GM18951 (cell line): Measurements from ENCODE around the gene ERBB4.

Experiments
- POLR2A ChIP-seq: IDR thresholded peaks from 4 replicates; pipeline ENCODE4 v1.6.1; 2011; ENCODE audit warnings: mild to moderate bottlenecking; ENCODE audit not compliant: insufficient read length, insufficient read depth; ENCODE audit errors: extremely low read depth
- in situ Hi-C: fragments of 300-500 bp; cut with MboI; formaldehyde crosslinking; loops from one replicate; pipeline ENCODE4 v1.12.0; 2022; ENCODE audit warnings: low sequenced_read_pairs, mixed read lengths, inconsistent platforms; ENCODE audit not compliant: unreplicated experiment

ERBB4 gene

DNA sequence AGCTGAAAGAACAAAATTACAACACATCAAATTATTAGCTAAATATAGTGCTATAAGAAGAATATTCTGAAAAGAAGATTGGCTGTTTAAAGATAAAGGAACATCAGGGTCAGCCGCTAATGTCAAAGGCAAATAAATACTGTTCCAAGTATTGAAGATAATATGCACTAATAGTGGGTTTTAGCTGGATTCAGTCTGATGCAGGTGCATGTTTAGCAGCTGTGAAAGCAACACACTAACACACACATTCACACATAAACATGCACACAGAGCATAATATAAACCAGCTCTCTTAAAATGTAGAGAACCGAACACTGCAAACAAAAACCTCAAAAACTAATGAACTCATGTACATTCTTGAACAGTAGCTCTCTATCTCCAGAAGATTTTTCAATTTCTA lies 634.6 kb downstream of the ERBB4 start:
- in situ Hi-C loops = no loop called here
- TF ChIP-seq POLR2A = no peak

DNA sequence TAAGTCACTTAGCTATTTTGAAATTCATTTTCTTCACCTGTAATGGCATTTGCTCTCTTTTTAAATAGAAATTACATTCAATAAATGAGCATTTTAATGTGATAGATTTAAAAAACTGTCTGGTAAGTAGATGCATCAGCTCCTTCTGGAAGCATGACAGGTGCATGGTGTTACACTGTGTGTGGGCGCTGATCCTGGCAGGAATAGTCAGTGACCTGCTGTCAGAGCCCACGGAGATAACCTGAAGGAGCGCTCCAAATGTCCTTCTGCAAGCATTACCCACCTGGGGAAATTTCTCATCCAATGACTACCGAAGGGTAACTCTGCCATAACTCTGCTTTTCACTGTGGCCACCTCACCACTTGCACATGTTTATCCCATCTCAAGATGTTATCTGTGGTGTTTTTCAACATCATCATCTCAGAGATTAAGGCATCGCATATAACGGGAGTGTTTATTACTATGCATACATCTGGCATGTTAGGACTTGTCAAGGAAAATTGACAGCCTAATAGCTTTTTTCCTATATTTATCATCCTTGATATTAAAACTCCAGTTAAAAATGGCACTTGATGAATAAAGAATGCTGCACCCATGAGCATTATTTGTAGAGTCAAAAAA lies 637.3 kb downstream of the ERBB4 start:
- TF ChIP-seq POLR2A = no peak
- in situ Hi-C loops = no loop called here

DNA sequence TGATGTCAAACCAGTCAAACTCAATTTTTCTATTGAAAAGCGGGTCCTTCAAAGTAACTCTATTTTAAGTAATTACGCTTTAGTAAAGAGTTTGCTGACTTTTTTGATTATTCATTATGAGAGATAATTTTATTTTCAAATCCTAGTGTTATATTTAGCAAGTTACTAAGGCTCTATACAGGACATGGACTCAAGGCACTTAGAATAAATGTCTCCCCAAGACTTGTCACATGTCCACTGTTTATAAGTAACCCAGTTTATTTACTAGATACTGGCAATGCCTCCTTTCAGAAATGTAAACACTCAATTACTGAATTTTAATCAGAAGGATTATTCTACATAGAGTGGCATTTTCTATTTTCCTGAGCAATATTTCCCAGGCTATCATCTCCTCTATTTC lies 638.1 kb downstream of the ERBB4 start:
- in situ Hi-C loops = no loop called here
- TF ChIP-seq POLR2A = no peak

DNA sequence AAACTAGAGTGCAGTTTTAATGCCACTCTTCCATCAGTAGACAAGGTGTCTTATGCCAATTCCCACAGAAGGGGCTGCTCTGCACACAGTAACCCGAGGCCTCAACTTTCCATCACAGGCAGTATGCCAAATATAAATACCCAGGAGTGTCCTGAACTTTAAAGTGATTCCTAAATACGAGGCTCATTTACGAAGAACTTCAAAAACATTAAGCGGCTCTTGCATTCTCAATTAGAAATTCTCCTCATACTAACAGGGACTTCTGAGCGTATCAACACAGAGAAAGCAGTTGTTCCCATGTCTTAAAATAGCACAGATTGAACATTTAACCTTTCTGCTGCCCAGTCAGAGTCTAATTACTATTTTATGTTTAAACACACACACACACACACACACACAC lies 638.6 kb downstream of the ERBB4 start:
- TF ChIP-seq POLR2A = no peak
- in situ Hi-C loops = no loop called here

DNA sequence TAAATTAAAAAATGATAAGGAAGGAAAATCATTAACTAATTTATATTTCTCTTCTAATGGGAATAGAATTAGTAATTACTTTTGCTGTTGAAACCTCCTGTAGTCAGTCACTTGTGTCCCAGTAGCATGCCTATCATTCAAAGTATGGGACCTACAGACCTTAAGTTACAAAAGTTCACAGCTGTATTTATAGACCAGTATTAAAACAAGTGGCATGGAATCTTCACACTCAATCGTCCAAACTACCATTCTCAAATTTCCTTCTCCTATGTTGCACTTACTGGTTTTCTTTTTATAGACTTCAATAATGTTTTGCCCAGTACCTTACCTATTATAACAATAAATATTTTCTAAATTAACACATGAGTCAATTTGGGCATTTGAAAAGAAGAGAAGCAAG lies 639.9 kb downstream of the ERBB4 start:
- in situ Hi-C loops = no loop called here

DNA sequence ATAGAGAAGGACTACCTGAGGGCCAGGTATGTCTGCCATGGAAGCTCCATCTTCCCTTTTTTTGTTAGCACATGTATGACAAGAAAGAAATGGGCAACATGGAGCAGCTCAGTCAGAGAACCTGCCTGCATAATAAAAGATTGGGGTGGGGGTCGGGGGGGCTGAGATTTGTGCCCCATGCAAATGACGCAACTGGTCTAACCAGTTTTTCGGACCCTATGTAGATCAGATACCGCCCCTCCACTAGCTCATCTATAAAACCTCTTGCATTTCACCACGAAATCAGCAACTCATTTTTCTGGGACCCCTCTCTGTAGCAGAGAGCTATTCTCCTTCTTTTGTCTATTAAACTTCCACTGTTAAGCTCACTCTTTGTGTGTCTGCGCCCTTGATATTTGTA lies 657.2 kb downstream of the ERBB4 start:
- no peak for TF ChIP-seq POLR2A
- in situ Hi-C loops = no loop called here

More for the DNA sequence above, 639.9 kb downstream of the ERBB4 start:
- TF ChIP-seq POLR2A = no peak

DNA sequence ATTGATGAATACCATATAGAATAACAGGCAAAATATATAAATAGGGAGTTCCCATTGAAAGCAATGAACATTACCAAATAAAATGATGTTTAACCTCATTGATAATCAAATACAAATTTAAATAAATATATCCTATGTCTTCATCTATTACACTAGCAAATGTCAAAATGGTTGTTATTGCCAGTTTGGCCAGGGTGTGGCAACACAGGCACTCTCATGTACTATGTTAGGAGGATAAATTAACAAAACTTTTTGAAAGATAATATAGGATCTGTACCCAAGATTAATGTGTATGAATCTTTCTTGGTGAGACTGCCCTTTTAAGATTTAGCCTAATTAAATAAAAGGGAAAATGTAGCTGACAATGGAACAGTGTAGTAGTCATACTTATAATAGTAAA lies 659.3 kb downstream of the ERBB4 start:
- TF ChIP-seq POLR2A = no peak
- in situ Hi-C loops = no loop called here

DNA sequence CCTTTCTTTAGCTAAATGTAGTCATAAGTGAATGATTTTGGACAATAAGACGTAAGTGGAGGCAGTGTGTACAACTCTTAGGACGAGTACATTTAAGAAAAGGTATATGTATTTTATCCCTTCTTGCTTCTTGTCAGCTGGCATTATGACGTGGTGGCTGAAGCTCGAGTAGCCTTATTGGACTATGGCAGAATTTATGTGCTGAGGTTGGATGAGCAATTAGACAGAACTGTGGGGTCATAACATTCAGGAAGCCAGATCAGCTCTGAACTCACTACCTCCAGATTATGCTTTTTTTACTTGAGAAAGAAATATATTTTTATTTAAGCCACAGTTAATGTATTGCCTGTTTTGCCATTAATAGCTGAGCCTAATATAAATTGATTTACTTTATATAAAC lies 661.5 kb downstream of the ERBB4 start:
- no peak for TF ChIP-seq POLR2A
- in situ Hi-C loops = no loop called here

DNA sequence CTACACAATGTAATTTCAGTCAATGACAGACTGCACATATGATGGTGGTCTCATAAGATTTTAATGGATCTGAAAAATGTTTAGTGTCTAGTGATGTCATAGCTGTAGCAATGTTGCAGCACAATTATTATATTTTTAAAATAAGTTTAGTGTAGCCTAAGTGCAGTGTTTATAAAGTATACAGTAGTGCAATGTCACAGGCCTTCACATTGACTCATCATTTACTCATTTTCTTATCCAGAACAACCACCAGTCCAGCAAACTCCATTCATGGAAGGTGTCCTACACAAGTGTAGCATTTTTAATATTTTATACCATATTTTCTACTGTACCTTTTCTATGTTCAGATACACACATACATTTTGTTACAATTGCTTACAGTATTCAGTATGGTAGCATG lies 663.1 kb downstream of the ERBB4 start:
- in situ Hi-C loops = no loop called here
- TF ChIP-seq POLR2A = no peak

DNA sequence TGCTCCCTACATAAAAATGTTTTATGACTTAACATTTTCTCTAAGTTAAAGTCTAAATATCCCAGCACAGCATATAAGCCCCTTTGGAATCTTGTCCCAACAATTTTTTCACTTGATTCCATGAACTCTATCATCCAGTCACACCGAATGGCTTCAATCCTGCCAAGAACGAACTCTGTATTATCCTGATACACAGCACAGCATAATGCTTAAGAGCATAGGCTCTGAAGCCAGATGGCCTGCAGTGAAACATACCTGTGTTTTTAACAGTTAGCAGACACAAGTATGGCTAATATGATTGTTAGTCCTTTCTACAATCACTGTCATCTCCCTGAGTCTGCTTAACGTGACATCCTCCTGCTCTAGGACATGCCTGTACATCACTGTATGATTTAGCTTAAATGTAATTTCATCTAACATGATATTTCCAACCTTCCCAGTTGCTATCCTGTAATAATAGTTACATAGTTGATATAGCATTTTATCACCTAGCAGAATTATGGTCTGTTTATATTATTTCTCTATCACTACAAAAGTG lies 669.5 kb downstream of the ERBB4 start:
- no peak for TF ChIP-seq POLR2A
- in situ Hi-C loops = no loop called here

DNA sequence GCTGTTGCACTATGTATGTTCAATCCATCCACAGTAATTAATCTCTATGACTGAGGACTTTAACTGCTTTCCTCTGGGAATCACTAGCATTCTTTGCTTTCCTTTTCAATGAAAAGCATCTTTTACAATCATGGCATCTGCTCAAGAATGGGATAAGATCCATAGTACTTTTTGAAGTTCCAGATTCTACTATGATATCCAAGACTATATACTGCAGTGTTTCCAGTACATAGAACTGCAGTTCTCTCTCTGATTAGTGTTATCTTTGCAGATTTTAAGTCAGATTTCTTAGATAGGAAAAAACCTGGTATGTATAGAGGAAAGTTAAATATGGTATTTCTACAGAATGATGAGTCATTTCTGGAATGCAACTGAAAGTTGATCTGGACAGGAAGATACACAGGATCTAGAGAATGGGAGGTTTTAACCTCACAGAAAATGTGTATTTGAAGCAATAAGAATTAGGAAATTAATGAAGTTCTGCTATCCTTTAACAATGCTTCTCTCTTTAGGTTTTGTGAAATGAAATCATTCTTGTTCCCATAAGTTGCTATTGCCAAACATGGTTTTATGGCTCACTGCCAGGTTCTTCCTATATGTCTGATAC lies 670.7 kb downstream of the ERBB4 start:
- in situ Hi-C loops = no loop called here
- no peak for TF ChIP-seq POLR2A

DNA sequence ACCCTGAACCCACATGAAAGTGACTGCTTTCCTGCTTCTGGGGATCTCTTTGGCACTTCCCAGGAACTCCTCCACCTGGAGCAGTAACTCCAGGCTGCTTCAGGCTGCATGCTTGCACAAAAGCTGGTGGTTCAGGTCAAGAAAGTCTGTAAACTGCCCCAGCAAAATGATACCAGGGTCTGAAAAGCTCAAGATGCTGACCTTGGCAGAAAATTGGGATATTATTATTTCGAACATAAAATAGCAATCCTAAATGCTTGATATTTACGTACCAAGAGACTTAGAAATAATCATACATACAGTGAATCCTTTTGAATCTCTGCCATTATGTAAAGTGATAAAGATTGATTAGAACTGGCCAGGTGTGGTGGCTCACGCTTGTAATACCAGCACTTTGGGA lies 674.3 kb downstream of the ERBB4 start:
- no peak for TF ChIP-seq POLR2A
- in situ Hi-C loops = no loop called here

DNA sequence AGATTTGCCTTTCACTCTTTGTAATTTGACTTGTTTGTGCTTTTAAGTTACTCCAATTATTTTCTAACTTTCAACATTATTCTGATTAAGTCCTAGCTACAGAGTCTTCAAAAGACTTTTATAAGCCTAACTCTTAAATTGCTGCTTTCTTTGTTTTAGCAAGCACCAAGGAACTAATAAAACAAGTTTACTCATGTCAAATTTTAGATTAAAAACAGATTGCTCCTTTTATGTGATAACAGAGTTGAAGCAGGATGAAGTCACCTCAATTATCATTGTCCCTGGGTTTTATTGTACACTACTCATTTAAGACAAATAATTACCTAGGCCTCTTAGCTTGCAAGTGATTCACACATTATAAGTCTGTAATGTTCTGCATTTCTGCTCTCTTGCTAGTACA lies 678.4 kb downstream of the ERBB4 start:
- in situ Hi-C loops = no loop called here

DNA sequence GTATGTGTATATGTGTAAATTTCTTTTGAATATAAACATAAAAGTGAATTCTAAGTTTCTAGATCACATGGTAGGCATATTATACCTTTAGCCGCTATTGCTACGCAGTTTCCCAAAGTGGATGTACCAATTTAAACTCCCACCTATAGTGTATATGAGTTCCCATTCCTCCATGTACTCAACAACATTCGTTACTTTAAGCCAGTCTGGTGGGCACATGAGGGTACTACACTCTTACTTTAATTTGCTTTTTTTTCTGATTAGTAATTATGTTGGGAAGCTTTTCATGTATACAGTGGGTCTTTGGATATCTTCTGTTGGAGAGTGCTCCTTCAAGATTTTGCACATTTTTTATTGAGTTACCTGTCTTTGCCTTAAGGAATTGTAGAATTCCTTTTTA lies 683.8 kb downstream of the ERBB4 start:
- TF ChIP-seq POLR2A = no peak
- in situ Hi-C loops = no loop called here

More for the DNA sequence above, 678.4 kb downstream of the ERBB4 start:
- TF ChIP-seq POLR2A = no peak
